HG03432 (cell line): ENCODE results near the gene THAP7.

Experiments used
- ATAC-seq: cut with Tn5 transposase; IDR thresholded peaks from one replicate; pipeline ENCODE4 v1.9.1; 2021; ENCODE audit warnings: mild to moderate bottlenecking, moderate library complexity; ENCODE audit not compliant: unreplicated experiment

The THAP7 gene

DNA sequence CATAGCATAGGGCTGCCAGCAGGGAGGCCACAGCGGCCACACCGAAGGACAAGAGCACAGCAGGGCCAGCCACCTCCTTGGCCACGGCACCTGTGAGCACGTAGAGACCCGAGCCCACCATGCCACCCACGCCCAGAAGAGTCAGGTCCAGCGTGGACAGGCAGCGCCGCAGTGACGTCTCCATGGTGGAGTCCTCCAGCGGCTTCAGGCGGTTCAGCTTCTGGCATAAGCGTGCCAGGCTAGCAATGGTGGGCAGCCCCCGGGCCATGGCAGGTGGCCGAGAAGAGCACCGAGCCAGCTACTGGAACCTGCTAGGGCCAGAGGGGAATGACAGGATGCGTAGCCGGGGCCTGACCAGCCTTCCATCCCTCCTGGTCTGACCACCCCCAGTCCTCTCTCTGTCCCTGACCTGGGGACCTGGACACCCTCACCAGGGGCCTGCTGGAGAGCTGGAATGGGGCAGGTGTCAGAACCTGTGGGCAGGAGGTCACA lies 29.7 kb upstream of the THAP7 start:
- no peak for ATAC-seq

DNA sequence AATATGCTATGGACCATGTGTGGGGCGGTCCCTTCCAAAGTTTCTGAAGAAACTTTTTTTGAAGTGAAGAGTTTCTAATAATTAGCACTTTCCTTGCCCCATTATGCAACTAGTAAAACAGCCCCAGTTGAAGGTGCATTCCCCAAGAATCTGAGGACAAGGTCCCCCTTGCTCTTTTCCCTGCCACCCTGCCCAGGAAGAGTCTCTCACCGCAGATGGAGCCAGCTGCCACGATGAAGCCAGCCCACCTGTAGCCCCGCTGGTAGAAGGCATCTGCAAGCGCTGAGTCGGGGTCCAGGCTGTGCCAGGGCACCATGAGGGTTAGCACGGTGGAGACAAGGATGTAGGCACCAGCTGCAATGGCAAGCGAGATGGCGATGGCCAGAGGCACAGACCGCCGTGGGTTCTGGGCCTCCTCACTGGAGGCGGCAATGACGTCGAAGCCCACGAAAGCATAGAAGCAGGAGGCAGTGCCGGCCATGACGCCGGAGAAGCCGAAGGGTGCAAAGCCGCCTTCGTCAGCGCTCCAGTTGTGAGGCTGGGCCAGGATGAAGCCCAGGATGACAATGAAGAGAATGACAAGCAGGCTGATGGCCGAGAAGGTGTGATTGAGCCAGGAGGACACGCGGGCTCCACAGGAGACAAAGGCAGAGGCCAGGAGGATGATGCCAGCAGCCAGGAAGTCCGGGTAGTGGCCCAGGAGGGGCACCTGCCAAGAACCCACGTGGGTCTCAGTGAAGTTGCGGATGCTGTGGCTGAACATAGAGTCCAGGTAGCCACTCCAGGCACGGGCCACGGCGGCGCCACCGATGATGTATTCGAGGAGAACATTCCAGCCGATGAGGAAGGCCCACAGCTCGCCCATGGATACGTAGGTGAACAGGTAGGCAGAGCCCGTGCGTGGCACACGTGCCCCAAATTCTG lies 29.0 kb upstream of the THAP7 start:
- ATAC-seq: no peak

GRCh38 chr22:21030032-21030431 lies 28.1 kb upstream of the THAP7 start:
- ATAC-seq: no peak

- no peak for ATAC-seq
Measured at GRCh38 chr22:21029486-21030025, 27.6 kb upstream of the THAP7 start.

GRCh38 chr22:21028277-21029251 lies 26.6 kb upstream of the THAP7 start:
- ATAC-seq: no peak

GRCh38 chr22:21026783-21027692 lies 25.1 kb upstream of the THAP7 start:
- no peak for ATAC-seq

GRCh38 chr22:21025763-21026755 lies 24.1 kb upstream of the THAP7 start:
- no peak for ATAC-seq

DNA sequence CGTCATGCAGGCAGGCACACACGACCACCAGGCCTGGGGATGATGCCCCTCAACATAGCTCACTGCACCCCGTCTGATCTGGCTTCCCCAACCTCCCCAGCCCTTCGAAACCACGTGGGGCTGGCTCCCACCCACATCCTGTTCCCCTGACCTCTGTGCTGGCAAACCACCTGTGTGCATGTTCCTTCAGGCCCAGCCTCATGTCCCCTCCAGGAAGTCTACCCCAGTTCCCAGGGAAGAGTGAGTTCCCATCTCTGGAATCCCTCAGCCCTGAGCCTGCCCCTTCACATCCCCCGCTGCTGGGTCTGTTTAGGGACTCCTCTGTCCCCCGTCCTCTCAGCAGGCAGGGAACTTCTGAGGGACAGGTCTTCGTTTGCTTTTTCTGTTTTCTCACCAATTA lies 23.3 kb upstream of the THAP7 start:
- no peak for ATAC-seq

DNA sequence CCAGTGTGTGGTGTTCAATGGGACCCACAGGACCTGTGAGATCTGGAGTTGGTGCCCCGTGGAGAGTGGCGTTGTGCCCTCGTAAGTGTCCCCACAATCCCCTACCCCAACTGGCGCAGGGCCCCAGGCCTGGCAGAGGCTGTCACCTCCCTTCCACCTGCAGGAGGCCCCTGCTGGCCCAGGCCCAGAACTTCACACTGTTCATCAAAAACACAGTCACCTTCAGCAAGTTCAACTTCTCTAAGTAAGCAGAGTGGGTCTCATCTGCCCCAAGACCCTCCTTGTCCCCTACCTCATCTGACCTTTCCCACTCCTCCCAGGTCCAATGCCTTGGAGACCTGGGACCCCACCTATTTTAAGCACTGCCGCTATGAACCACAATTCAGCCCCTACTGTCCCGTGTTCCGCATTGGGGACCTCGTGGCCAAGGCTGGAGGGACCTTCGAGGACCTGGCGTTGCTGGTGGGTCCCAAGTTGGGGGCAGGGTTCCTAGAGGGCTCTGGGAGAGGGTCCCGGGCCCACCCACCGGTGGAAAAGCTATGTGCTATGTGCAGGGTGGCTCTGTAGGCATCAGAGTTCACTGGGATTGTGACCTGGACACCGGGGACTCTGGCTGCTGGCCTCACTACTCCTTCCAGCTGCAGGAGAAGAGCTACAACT lies 21.2 kb upstream of the THAP7 start:
- no peak for ATAC-seq

GRCh38 chr22:21022507-21022906 lies 20.6 kb upstream of the THAP7 start:
- no peak for ATAC-seq

GRCh38 chr22:21020802-21021429 lies 19.0 kb upstream of the THAP7 start:
- ATAC-seq: no peak

DNA sequence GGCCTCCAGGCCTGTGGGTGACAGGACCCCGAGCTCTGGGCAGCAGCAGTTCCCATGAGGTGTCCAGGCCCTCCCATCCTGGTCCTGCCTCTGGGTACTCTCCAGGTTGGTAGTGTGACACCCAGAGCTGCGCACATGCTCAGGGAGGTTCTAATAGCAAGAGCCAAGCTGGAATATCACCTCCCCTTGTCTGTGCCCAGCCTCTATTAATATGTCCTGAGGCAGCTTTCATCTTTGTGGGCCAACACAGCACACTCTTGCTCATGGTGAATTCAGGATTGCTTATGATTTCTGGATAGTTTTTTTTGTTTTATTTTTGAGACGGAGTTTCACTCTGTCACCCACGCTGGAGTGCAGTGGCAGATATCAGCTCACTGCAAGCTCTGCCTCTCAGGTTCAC lies 16.4 kb upstream of the THAP7 start:
- no peak for ATAC-seq

GRCh38 chr22:21016644-21017420 lies 14.9 kb upstream of the THAP7 start:
- no peak for ATAC-seq

- no peak for ATAC-seq
Measured at GRCh38 chr22:21015466-21016006, 13.6 kb upstream of the THAP7 start.

GRCh38 chr22:21014726-21015465 lies 13.0 kb upstream of the THAP7 start, which contains the start of gene P2RX6:
P2RX6 (plus strand) TSS chr22:21015165; CDS start chr22:21015175, 10 bp downstream.
- ATAC-seq: no peak

DNA sequence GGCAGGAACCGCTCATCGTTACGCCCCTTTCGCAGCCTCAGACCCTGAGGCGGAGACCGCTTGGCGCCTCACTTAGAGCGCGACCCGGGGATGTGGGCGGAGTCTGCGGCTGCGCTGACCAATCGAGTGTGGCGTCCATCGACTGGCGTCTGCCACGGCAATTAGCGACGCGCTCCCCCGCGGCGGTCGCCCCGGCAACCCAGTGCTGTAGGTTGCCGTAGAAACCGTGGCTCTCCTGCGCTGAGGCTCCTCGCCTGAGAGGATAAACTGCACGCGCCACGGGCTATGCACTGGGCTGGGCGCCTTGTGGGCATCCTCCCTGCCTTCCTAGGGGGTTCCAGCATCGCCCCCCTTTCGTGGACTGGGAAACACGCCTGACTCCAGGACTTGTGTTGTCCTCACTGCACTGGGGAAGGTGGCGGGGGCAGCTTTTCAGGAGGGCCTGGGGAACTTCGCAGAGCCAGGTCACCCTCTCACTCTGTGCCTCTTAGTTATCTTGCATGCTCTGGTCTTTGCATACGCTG lies 12.3 kb upstream of the THAP7 start:
- ATAC-seq: peak; percentile 88
